Stimulated activated CD4-positive, alpha-beta T cell treated with anti-CD3 and anti-CD28 coated beads, TNF-alpha, amount 100 ng/mL, for 1 hour (primary cell): ENCODE measurements around the gene LRRC8E.

Source experiments
- DNase-seq, 3 donors: peaks; one replicate each; pipeline ENCODE4 v3.0.0-alpha.2; 2020; ENCODE audit warnings: low read depth in 3 of 3, low spot score in 1 of 3

LRRC8E gene

DNA sequence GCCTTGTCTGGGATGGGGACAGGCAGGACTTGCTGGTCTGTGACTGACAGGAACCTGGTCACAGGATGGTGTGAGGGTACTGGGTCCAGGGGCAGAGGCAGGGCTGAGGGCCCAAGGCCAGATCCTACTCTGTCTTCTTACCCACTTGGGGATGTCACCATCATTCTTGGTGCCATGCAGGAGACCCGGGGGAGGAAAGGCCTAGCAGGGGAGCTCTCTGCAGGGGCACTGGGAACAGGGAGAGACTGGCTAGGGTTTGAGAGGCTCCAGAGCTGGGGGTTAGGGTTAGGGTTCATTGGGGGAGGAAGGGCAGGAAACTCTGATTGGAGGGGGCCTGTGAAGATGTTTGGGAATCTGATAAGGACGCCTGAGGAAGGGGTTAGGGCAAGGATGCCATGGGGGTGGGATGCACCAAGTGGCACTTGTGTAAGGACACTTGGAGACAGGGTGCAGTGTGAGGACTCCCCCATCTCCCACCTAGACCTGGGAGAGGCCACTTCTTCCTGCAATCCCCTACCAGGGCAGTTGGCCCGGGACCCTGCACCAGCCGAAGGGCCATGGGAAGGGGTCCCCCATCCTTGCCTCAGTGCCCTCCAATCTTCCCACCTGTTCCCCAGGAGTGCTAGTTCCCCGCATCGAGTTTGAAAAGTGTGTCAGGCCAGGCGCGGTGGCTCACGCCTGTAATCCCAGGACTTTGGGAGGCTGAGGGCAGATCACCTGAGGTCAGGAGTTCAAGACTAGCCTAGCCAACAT, 21.0 kb upstream of the LRRC8E start:
- DNase-seq = no peak

DNA sequence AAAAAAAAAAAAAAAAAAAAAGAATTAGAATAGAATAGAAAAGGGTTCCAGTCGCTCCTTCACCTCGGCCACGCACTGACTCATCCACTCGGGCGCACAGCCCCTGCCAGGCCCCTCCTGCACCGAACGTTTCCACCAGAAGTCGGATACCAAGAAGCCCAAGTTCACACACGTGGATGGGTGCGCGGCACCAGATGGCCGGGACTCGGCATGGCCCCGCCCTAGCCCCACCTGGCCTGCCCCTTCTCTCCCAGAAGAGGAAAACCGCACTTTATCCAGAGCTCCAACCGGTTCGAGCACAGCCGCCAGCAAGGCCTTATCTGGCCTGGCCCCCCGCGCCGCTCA, 20.0 kb upstream of the LRRC8E start:
- DNase-seq = no peak

- DNase-seq = peak; percentile 55 to 72 (median 61)
Observed at GRCh38 chr19:7868671-7869452, 19.4 kb upstream of the LRRC8E start.

- peak; percentile 62 to 80 (median 69) for DNase-seq
Observed at GRCh38 chr19:7869453-7869909, 18.8 kb upstream of the LRRC8E start.

- no peak for DNase-seq
Observed at GRCh38 chr19:7869910-7870511, 18.3 kb upstream of the LRRC8E start.

GRCh38 chr19:7870571-7871436, 17.5 kb upstream of the LRRC8E start:
- DNase-seq = no peak

- DNase-seq = peak; percentile 40 to 62 (median 52)
Observed at GRCh38 chr19:7871437-7872305, 16.6 kb upstream of the LRRC8E start.

DNA sequence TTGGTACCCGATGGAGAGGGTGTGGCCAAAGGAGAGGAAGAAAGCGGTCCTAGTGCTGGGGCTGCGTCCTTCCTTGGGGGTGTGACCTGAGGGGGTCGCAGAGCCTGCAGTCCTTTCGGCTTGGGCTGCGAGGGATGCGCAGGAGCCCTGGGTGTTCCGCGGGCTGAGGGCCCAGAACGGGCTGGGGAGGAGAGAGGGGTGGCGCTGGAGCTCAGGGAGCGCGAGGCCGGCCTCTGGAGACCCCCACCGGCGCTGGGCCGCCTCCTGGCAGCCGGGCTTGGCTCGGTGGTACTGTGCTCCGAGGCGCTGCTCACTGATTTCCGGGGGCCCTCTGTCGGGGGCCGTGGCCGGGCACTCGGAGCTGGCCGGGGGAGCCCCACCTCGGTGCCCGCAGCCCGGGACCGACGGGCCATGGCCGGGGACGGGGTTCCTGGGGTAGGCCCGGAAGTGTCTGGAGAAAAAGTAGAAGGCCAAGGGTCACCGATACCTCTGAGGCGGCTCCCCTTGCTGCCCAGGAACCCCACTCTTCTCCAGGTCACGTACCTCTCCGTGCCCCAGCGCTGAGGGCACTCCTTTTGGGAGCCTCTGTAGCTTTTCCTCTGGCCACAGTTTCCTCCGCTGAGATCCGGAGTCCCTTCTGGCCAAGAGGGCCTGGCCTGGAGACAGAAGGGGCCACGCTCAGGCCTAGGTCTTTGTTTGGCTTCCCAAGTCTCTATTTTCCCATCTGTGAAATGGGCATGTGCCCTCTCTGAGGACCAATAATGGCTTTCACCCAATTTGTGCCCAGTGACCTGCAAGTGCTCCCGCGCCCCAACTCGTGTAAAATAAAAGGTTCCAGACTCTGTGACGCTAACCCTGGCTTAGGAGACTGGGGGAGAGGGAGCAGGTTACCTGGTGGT, 15.8 kb upstream of the LRRC8E start:
- no peak for DNase-seq

GRCh38 chr19:7873304-7874075, 14.8 kb upstream of the LRRC8E start:
- DNase-seq = no peak

- no peak for DNase-seq
Observed at GRCh38 chr19:7874076-7874896, 14.0 kb upstream of the LRRC8E start, which contains the start of gene PRR36. TSS of gene PRR36 (minus strand) at chr19:7874390. CDS start at chr19:7873689, 701 bp downstream.

DNA sequence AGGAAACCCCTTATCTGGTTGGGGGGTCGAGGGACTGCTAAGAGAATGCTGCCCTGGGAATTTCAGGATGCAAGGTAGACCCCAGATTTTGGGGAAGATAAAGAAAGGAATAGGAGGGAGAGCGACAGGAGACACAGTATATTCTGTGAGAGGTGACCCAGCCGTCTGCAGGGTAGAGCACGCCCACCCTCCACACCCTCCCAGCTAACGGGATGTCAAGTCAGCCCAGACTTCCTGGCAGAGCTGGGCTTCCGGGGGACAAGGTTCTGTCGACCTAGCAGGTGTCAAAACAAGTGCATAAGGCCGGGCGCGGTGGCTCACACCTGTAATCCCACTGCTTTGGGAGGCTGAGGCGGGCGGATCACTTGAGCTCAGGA, 13.4 kb upstream of the LRRC8E start:
- DNase-seq = no peak

- DNase-seq = no peak
Observed at GRCh38 chr19:7877249-7877836, 11.0 kb upstream of the LRRC8E start.

DNA sequence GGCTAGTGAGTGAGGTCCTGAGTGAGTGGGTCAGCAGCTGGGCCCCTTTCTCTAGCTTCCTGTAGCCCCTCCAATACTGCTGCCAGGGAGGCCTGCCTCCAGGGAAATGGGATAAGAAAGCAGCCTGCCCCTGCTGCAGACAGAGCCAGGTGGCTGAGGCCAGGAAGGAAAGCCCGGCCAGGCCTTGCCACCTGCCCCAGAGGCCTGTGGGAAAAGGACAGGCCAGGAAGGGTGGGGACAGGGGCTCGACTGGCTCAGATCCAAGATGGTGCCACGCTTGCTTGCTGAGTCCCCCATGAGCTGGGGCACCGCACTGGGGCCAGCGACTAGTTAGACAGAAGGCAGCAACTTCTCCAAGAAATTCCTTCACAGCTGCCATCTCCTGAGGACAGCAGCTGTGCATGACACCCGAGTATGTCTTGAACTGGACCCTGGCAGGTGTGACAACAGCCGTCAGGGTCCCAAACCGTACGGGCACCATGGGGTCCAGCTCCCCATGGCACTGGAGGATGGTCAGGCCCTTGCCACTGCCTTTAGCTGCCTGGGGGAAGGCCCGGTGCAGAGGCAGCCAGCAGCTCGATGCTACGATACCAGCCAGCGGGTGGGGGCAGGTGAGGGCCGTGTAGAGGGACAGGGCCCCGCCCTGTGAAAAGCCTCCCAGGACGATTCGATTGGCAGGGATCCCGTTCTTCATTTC, 9.1 kb upstream of the LRRC8E start:
- no peak for DNase-seq

GRCh38 chr19:7879836-7880235, 8.5 kb upstream of the LRRC8E start:
- no peak for DNase-seq

- no peak for DNase-seq
Observed at GRCh38 chr19:7881910-7882309, 6.4 kb upstream of the LRRC8E start.

DNA sequence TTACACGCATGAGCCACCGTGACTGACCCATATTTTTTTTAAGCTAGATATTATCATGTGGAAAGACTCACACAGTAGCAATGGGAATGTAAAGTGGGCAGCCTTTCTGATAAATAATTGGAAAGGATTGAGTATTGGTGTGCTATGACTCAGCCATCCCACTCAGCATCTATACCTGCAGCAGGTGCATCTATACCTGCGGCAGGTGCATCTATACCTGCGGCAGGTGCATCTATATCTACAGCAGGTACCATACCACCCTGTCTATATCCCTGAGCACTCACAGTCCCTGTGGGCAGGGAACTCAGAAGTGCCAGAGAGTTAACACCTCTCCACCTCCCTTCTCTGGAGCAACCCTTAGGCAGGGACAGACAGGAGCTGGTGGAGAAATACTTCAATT, 5.2 kb upstream of the LRRC8E start:
- no peak for DNase-seq
